Measurements from ENCODE around the gene TMEM79.

TMEM79 gene

DNA sequence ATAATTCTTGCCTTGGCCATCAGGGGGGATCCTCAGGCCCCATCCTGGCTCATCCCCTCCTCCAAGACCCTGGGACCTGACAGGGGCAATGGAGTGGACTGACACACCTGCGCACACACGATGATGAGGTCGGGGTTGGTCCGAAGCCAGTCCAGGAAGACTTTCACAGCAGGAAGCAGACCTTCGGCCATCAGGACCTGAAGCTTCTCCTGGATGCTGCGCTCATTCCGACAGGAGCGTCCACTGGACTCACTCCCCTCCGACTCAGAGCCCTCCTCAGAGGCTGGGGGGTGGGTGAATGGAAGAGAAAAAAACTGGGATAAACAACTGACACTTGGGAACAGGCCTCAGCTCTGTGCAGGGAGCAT, 20.9 kb upstream of the TMEM79 start:
- no peak for DNase-seq

DNA sequence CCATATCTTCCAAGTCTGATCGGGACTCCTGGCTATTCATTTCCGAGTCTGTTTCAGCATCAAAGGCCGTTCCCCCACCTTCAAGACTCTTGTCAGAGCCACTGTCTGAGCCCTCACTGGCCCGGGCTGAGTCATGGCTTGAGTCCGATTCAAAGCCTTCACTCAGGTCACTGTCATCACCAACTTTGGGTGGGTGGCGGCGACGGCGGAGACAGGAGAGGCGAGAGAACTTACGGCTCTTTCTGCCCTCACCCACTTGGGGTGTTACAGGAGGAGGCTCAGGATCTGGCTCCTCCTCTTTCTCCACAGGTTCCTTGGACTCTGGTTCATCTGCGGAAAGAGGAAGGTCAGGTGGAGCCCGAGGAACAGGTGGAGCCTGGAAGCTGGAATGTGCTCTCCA, 18.1 kb upstream of the TMEM79 start:
- DNase-seq = no peak

DNA sequence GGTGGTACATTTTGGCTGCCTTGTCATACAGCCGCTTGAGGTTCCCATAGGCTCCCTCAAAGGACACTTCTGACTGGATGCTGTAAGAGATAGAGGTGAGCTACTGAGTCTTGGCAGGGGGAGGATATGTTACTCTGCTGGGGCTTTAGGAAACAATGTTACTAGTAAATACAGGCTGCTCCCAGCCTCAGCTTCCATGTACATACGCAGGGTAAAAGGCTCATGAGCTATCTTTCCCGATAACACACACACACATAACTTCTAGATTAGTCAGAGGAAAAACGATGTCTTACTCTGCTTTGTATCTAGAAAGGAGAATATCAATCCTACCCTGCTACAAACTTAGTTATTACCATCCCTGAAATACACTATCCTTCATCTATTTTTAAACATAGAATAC, 15.8 kb upstream of the TMEM79 start:
- DNase-seq = no peak

DNA sequence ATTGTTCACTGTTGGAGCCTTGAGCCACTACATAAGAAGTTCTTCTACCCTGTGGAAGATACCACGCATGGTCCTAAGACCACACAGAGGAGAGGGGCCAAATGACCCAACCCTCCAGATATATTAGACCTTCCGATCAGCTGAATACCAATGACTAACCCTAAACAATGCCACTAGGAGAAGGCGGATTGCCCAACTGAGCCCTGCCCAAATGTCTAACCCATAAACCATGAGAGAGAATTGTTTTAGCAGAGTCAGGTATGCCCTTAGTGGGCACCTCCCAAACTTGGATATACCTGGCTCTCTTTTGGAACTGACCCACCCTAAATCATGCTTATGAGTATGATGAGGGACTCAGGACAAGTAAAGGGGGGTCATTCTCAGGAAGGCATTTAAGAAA, 13.8 kb upstream of the TMEM79 start:
- no peak for DNase-seq

DNA sequence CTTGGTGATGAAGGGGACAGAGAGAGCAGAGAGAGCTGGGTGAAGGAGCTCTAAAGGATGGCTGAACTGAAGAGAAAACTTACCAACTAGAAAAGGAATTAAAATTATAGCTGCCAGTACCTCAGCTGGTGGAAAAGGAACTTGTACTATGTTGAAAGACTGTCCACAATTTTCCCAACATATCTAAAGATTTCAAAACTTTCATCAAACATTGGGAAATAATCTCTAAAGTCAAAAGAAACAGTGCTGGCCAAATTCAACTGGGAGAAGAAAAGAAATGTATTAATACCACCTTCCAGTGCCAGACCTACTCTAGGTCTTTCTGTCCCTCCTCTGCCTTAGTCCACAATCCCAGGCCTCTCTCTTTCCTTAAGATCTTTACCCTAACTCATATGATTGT, 7.6 kb upstream of the TMEM79 start:
- no peak for DNase-seq

DNA sequence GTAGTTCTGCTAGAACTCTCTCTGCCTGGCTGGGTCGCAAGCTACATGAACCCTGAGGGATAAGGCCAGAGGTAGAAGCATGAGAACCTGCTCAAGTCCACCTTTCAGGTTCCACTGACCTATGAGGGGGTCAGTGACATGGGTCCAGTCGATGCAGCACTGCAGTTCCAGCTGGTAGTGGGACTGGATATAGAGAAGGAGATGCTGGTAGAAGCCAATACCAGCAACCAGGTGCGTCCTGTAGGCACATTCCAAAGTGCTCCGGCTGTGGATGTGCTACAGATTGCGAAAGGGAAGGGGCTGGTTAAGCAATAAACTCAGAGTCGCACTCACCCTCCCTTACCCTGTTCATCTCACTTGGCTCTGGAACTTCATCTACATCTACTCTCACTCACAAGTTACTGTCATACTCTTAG, 7.2 kb upstream of the TMEM79 start:
- DNase-seq = no peak

DNA sequence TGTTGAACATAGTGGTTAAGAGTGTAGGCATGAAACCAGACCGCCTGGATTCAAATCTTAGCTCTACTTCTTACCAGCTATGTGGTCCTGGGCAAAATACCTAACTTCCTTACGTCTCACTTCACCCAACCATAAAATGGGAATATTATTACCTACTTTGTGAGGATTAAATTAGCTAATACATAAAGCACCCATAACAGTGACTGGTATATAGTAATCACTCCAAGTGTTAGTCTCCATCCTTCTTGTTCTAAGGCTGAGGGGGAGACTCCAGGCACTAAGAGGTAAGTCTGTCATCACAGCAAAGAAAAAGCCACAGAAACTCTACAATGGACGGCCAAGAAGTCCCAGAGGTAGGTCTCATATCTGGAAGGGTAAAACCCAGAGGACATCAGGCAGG, 4.3 kb upstream of the TMEM79 start:
- DNase-seq = no peak

DNA sequence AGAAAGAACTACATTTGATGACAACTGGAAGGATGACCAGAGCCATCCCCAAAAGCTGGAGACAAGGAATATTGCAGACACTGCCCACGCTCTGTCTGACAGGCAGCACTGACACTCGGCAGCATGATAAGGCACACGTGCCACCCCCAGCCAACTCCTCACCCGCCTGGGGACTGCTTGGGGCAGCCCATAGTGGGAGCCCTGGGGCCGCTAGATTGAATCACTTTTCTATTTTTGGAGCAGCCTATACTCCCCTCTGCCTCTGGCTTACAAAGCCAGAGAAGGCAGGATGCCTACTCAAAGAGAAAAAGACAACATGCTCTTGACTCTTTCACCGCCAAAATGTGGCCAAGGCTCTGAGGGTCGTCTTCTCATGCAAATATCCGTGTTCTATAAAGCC, 2.8 kb upstream of the TMEM79 start:
- DNase-seq = no peak

DNA sequence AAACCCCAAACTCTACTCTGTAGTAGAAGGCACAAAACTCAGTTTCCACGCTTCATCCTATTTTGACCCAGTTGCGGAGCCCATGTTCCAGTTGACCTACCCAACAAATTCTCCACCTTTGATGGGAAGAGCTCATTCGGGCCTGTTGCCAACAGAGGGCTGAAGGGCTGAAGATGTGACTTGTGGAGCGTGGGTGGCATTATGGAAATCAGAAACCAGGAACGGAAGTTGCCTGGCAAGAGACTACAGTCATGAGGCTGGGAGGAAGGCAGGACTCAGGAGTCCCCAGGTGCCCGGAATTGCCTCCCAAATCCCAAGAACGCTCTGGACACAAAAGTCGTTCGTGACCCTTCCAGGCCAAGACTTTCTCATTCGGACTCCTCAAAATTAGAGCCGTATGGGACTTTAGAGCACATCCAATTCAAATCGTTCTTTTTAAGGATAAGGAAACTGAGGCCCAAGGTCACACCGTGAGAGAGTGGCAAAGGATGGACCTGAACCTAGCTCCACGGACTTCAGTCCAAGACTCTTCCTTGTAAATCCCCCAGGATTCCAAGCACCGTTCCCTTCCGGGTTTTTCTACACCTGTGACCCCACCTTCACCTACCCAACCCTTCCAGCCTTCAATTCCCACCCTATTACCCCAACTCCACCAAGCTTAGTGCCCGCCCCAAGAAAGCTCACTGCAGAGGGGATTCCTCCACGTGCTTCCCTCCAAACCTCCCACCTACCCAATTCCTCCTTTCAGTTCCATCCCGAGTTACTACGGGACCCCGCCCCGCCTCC, 2.2 kb upstream of the TMEM79 start:
- no peak for DNase-seq

DNA sequence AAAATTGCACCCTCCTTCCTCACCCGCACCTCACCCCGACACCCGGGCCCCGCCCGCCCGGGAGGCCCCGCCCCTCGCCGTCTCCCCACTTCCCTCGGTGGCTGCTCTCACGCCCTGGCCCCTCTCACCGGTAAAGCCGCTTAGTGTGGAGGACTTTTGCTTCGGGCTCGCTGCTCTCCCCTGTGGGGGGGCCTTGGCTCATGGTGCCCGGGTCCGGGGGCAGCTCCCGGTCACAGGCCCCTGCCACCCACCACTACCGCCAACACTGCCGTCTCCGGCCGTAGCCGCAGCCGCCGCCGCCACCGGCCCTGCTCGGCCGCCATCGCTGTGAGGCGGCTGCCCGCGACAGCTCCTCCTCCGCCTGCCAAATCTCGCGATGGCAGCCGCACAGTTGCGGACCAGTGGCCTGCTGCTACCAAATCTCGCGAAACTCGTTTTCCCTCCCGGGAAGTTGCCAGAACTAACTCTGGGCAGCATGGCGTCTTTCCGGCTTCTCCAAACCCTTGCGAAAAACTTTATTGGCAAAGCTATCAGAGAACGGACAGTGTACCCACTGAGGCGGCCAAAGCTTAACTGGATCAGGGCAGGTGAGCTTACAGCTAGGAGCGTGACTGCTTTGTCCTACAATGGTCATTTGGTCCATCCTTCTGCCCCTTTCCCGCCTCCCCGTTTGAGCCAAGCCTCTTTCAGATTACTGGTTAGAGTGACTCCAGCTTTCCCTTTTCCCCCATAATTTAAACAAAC, 1.5 kb upstream of the TMEM79 start, which contains the start of gene SMG5:
Gene SMG5 (minus strand): TSS at position 347 of the 744 bp plus-strand sequence. CDS start 145 bp downstream, at position 202.
- peak; percentile 97 for DNase-seq

DNA sequence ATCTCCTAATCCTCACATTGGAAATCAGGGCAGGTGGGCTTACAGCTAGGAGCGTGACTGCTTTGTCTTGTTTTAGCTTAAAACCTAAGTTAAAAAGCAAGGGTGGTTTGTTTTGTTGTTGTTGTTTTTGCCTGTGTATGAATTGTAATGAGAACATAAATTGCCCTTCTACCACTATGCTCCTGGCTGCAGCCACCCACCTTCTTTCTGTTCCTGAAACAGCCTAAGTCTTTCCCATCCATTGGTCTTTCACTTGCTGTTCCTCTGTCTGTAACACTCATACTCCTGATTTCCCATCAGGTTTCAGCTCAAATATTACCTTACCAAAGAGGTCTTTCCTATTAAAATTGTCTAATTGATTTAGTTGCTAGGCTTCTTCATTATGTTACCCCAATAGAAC, 604 bp upstream of the TMEM79 start:
- DNase-seq = no peak

DNA sequence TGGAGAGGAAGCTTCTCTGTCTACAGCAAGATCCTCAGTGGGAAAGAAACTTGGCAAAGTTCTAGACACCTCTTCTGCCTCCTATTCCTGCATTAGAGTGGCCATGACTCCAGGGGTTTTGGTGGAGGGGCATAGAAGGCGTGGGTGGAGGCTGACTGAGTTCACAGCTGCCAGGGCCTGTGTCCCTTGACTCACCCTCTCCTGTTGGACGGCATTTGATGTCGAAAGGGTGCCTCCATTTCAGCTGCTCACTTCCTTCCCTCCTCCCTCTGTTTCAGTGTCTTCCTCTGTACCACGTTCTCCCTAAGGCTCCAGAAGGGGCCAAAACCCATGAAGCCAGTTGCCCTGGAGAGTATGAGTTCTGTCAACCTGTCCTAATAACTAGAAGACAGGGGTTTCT, 632 bp downstream of the TMEM79 start:
- DNase-seq = no peak

DNA sequence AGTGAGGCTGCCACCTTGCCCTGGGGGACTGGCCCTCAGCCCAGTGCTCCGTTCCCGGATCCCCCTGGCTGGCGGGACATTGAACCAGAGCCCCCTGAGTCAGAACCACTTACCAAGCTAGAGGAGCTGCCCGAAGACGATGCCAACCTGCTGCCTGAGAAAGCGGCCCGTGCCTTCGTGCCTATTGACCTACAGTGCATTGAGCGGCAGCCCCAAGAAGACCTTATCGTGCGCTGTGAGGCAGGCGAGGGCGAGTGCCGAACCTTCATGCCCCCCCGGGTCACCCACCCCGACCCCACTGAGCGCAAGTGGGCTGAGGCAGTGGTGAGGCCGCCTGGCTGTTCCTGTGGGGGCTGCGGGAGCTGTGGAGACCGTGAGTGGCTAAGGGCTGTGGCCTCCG, 1.3 kb downstream of the TMEM79 start:
- DNase-seq = no peak

DNA sequence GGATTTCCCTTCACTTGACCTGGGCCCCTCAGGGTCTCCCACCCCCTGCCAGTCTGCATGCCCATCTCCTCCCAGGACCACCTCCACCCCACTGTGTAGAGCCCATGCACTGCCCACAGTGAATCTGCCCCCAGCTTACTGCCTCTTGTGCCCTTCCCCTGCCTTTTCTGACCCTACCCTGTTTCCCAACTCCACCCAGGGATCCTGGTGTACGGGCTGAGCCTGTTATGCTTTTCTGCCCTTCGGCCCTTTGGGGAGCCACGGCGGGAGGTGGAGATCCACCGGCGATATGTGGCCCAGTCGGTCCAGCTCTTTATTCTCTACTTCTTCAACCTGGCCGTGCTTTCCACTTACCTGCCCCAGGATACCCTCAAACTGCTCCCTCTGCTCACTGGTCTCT, 1.9 kb downstream of the TMEM79 start:
- no peak for DNase-seq

DNA sequence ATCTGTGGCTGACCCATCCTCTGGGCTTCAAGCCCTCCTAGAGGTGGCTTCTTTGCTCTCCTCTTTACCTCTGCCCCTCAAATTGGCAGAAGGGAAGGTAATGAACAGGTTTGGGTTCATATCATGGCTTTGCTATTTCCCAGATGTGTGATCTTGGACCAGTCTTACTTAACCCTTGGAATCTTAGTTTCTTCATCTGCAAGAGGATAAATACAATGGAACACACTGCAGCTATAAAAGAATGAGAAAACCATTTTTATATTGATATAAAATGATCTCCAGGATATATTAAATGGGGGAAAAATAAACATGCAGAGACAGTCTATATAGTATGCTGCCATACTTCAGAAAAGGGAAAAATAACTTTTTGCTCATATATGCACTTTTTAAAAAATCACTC, 5.7 kb downstream of the TMEM79 start:
- DNase-seq = no peak

DNA sequence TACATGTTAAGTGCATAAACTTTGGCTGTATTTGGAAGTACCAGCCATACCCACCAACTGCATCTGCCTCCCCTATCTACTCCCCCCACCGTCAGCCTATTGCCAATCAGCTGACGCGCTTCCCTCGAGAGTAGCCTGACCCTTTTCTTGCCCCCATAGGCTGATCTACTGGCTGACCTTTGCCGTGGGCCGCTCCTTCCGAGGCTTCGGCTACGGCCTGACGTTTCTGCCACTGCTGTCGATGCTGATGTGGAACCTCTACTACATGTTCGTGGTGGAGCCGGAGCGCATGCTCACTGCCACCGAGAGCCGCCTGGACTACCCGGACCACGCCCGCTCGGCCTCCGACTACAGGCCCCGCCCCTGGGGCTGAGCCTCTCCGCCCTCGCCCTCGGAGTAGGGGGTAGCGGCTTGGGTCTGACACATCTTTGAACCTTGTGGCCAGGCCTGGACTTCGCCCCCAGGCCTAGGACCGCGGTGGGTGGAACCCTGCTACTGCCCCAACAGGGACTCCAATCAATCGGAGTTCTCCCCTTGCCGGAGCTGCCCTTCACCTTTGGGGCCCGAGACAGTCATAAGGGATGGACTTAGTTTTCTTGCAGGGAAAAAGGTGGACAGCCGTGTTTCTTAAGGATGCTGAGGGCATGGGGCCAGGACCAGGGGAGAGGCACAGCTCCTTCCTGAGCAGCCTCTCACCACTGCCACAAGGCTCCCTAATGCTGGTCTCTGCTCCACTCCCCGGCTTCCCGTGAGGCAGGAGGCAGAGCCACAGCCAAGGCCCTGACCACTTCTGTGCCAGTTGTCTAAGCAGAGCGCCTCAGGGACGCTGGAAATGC, 7.3 kb downstream of the TMEM79 start:
- DNase-seq = no peak

DNA sequence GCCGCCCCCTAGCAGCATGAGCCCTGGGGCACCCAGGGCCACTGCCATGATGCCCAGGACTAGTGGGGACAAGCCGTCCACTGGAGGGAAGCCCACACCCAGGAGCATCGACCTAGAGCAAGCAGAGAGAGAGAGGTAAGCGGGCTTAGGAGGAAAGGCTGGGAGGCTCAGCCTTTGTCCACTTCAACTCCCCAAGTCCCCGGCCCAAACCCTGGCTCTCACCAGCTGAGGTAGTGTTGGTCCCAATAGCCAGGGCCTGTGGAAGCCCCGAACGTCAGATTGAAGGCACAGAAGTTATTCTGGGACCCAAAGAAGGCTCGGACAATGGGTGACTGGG, 8.9 kb downstream of the TMEM79 start:
- DNase-seq = no peak

DNA sequence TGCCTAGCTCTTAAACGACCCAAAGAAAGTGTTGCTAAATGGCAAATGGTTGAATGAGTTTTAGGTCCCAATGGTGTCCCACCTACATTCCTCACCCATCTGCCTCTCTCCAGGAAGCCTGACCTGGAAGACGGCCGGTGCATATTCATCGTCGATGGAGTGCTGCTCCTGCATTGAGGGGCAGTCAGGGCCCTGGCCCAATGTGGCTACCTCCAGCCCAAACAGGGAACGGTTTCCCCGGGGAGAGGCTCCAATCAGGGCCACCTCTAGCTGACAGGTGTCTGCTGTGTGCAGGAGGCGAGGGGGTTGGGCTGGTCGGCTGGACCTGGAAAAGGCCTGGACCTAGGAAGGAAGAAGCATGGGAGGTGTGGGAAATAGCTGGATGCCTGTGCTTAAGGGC, 9.8 kb downstream of the TMEM79 start:
- no peak for DNase-seq

DNA sequence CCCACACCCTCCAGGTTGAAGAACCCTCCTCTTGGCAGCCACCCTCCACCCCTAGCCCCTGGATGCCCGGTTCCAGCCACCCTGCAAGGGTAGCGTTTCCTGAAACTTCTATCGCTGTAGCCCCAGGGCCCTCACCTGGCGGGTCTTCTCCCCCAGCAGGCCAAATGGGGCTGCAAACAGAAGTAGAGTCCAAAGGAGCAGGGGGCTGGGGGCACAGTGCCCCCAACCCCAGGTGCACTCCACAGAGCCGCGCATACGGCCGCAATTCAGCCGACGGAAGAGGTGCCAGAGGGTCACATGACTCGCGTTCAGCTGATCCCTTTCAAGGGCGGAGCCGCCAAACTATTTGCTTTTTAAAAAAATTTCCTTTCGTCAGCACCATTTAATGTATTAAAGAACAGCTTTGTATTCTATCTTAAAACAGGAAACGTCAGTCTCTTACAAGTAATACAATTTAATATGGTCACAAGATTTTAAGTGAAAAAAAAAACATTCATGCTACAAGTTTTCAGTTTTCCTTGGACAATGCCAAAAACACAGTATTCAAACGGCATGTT, 11.3 kb downstream of the TMEM79 start, which contains the start of gene GLMP:
Gene GLMP (minus strand): TSS at position 289 of the 557 bp plus-strand sequence. CDS start 34 bp downstream, at position 255.
- peak; percentile 23 for DNase-seq

DNA sequence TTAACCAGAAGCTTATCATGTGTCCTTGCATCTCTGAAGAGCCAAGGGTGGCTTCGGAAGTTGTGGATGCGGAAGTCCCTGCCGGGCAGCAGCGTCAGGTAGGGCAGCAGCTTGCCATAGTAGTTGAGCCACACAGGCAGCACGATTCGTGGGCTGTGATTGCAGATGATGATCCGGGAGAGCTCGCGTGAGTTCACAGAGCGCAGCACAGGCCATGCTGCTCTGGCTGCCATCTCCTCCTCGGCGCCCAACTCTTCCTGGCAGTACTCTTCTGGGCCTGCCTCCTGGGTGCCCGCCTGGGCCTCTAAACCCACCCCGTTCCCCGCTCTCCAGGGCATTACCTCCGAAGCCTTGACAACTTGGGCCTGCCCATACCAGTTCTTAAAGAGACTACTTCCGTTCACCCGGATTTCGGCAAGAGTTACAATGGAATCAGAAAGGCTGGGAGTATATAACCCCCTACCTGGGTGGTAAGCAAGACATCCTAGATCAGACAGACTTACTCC, 14.8 kb downstream of the TMEM79 start, which contains the start of gene VHLL:
Gene VHLL (minus strand): TSS at position 456 of the 506 bp plus-strand sequence. CDS start 118 bp downstream, at position 338.
- no peak for DNase-seq

DNA sequence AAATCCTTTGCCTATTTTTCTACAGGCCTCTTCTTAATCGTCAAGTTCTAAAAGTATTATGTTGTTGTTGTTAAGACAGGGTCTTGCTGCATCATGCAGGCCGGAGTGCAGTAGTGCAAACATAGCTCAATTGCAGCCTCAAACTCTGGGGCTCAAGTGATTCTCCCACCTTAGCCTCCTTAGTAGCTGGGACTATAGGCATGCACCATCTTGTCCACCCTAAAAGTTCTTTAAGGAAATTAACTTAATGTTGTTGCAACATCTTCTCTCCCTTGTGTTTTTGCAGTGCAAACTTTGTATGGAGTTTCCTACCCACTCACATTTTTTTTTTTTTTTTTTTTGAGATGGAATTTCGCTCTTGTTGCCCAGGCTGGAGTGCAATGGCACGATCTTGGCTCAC, 19.1 kb downstream of the TMEM79 start:
- DNase-seq = no peak

DNA sequence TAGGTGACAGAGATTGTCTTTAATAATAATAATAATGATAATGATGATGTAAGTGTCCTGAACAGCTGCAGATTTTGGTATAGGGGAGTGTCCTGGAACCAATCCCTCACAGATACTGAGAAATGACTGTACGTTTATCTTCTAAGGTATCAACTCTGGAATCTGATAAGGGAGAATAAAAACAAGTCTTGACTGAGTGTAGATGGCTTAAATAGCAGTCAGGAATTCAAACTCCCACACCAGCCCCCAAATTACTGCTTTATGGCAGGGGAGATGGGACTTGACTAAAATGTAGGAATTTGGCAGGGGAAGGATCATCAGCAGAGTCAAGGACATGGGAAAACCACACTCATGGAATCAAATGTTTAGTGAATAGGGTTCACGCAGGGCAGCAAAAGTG, 21.1 kb downstream of the TMEM79 start:
- DNase-seq = no peak

DNA sequence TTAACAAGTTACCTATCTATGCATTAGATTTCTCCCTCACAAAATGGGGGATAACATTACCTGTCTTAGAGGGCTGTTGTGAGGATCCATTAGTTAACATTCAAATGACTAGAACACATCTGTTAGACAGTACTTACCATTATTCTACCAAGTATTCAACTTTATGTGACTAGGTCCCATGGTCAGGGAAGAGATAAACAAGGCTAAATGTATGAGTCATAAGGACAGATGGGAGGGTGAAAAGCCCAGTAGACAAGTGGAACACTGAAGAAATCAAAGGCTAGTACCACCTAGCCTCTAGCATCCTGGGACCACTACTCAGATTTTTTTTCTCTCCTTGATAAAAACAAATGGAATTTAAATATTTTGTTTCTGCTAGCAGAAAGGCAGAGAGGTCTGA, 24.0 kb downstream of the TMEM79 start:
- DNase-seq = no peak
